OCI-LY3 (cell line): ENCODE measurements around the gene ZC3H12C.

ENCODE experiments used
- H2AFZ ChIP-seq: fragments of 200-600, 300-600 bp; shearing (Covaris generic); 2 replicates; pipeline ENCODE4 v1.6.0; 2014; ENCODE audit warnings: antibody characterized with exemption, low read depth, low read length
- H3K27ac ChIP-seq: fragments of 200-600, 300-600 bp; sonication (generic); 2 replicates; pipeline ENCODE4 v1.5.1; 2014; ENCODE audit warnings: mild to moderate bottlenecking, low read length, moderate library complexity, mixed read lengths
- H3K27me3 ChIP-seq: fragments of 200-600, 300-600 bp; sonication (generic); 2 replicates; pipeline ENCODE4 v1.6.1; 2014; ENCODE audit warnings: low read depth, low read length, mixed read lengths
- H3K36me3 ChIP-seq: fragments of 200-600, 300-600 bp; sonication (generic); replicated peaks from 2 replicates; pipeline ENCODE3; 2014; ENCODE audit warnings: low read depth, low read length, mixed read lengths
- H3K4me1 ChIP-seq: fragments of 300-600, 200-600 bp; sonication (generic); 2 replicates; pipeline ENCODE4 v1.6.1; 2014; ENCODE audit warnings: low read length, mixed read lengths
- H3K4me2 ChIP-seq: fragments of 200-600, 300-600 bp; sonication (generic); 2 replicates; pipeline ENCODE4 v1.6.1; 2014; ENCODE audit warnings: low read length, mixed read lengths
- H3K4me3 ChIP-seq: fragments of 300-600, 200-600 bp; sonication (generic); 2 replicates; pipeline ENCODE4 v1.5.1; 2014; ENCODE audit warnings: antibody characterized with exemption, mild to moderate bottlenecking, low read length, moderate library complexity
- H3K79me2 ChIP-seq: fragments of 300-600, 200-600 bp; shearing (Covaris generic); 2 replicates; pipeline ENCODE4 v1.6.1; 2014; ENCODE audit warnings: mild to moderate bottlenecking, low read length, mixed read lengths
- H3K9ac ChIP-seq: fragments of 300-600, 200-600 bp; shearing (Covaris generic); 2 replicates; pipeline ENCODE4 v1.6.0; 2014; ENCODE audit warnings: mild to moderate bottlenecking, low read length, moderate library complexity
- H3K9me3 ChIP-seq: fragments of 200-600, 300-600 bp; shearing (Covaris generic); 2 replicates; pipeline ENCODE4 v1.6.1; 2014; ENCODE audit warnings: low read length, mixed read lengths; ENCODE audit not compliant: insufficient read depth
- H4K20me1 ChIP-seq: fragments of 200-600, 300-600 bp; sonication (generic); 2 replicates; pipeline ENCODE4 v1.6.1; 2016; ENCODE audit warnings: low read length, mixed read lengths; ENCODE audit not compliant: insufficient read depth
- EZH2phosphoT487 ChIP-seq: fragments of 200-600 bp; shearing (Covaris generic); IDR thresholded peaks from 2 replicates; pipeline ENCODE4 v1.6.1; 2018; ENCODE audit warnings: antibody characterized with exemption, mixed run types, low read depth
- TF ChIP-seq, protein P1 (sequence below): fragments of 200-600, 300-600 bp; sonication (generic); IDR thresholded peaks from 2 replicates; pipeline ENCODE4 v1.5.1; 2014; ENCODE audit warnings: antibody characterized with exemption, low read length, low read depth

ZC3H12C gene

DNA sequence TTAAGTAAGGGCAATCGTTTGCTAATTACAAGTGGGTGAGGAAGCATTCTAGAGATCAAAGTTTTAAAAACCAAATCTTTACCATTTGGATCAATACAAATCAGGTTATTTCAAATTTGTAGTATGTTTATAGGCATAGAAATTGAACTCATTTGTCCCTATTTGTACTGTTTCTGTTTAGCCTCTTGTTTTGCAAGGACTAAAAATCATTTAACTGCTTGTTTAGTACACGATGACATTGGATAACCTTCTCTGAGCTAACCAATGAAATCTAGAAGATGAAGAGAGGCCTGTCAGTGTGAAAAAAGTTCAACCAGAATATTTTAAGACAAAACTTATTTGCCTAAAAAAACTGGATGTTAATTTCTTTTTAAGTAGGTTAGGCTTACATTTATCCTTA is 40.0 kb downstream of the ZC3H12C start:
- Histone ChIP-seq H2AFZ (no peak overlapping the region), H3K4me2 (no peak overlapping the region), H3K27ac (no peak overlapping the region), H3K4me3 (no peak overlapping the region), H3K9me3 (no peaks in the 10 kb centered on the region), H3K36me3 (peaks cover 9% of the 10 kb centered on the region), H3K27me3 (no peaks in the 10 kb centered on the region), H3K79me2 (no peaks in the 10 kb centered on the region), H3K9ac (no peak overlapping the region), H3K4me1 (no peaks in the 10 kb centered on the region), H4K20me1 (0 out of 2 replicates have a peak, but pooled peaks cover 4% of the 10 kb centered on the region)
- TF ChIP-seq, protein P1, sequence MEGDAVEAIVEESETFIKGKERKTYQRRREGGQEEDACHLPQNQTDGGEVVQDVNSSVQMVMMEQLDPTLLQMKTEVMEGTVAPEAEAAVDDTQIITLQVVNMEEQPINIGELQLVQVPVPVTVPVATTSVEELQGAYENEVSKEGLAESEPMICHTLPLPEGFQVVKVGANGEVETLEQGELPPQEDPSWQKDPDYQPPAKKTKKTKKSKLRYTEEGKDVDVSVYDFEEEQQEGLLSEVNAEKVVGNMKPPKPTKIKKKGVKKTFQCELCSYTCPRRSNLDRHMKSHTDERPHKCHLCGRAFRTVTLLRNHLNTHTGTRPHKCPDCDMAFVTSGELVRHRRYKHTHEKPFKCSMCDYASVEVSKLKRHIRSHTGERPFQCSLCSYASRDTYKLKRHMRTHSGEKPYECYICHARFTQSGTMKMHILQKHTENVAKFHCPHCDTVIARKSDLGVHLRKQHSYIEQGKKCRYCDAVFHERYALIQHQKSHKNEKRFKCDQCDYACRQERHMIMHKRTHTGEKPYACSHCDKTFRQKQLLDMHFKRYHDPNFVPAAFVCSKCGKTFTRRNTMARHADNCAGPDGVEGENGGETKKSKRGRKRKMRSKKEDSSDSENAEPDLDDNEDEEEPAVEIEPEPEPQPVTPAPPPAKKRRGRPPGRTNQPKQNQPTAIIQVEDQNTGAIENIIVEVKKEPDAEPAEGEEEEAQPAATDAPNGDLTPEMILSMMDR = no peak
- no peak for TF ChIP-seq EZH2phosphoT487

DNA sequence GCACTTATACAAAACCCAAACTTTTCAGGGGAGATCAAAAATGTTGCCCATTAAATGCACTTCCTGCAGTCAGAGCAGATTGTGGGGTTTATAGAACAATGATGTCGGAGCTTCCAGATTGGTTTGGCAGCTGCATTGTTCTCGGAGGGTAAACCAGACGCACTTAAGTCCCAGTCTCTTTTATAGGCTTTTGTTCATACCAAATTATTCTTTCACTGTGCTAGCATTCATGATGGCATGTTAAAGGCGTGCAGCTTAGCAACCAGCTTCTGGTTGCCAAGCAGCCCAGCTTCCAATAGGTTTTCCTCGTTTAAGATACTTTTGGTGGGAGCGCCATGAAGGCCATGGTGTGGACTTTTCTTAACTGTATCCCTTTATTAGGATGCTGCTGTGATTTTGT is 40.9 kb downstream of the ZC3H12C start:
- Histone ChIP-seq H3K36me3 (peaks cover 9% of the 10 kb centered on the region), H4K20me1 (0 out of 2 replicates have a peak, but pooled peaks cover 3% of the 10 kb centered on the region), H2AFZ (no peak overlapping the region), H3K79me2 (no peaks in the 10 kb centered on the region), H3K4me2 (no peak overlapping the region), H3K9ac (no peak overlapping the region), H3K4me3 (no peak overlapping the region), H3K27ac (no peak overlapping the region), H3K9me3 (no peaks in the 10 kb centered on the region), H3K27me3 (no peaks in the 10 kb centered on the region), H3K4me1 (no peaks in the 10 kb centered on the region)
- no peak for TF ChIP-seq EZH2phosphoT487
- TF ChIP-seq, protein P1 = no peak

DNA sequence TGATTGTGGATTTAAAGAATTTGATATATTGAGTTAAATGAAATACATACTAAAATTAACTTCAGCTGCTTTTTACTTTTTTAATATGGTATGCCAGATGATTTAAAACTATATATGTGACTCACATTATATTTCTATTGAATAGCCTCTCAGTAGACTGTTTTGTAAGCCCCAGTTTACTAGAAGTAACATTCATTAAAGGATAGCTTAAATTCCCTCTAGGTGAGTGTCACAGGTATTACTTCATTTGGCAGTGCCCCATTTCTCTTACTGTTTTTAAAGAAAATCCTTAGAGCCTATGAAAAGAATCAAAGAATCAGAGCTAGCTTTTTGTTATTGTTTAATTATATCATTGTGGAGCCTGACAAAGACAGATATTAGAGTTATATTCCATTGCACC is 48.6 kb downstream of the ZC3H12C start:
- Histone ChIP-seq H3K27me3 (no peaks in the 10 kb centered on the region), H3K27ac (no peak overlapping the region), H3K36me3 (peaks cover 15% of the 10 kb centered on the region), H3K4me2 (no peak overlapping the region), H3K9me3 (no peaks in the 10 kb centered on the region), H4K20me1 (0 out of 2 replicates have a peak, but pooled peaks cover under 1% of the 10 kb centered on the region), H3K9ac (no peak overlapping the region), H2AFZ (no peak overlapping the region), H3K4me1 (no peaks in the 10 kb centered on the region), H3K4me3 (no peak overlapping the region), H3K79me2 (no peaks in the 10 kb centered on the region; the same call in 1 of the 2 replicates)
- TF ChIP-seq, protein P1 = no peak
- no peak for TF ChIP-seq EZH2phosphoT487

DNA sequence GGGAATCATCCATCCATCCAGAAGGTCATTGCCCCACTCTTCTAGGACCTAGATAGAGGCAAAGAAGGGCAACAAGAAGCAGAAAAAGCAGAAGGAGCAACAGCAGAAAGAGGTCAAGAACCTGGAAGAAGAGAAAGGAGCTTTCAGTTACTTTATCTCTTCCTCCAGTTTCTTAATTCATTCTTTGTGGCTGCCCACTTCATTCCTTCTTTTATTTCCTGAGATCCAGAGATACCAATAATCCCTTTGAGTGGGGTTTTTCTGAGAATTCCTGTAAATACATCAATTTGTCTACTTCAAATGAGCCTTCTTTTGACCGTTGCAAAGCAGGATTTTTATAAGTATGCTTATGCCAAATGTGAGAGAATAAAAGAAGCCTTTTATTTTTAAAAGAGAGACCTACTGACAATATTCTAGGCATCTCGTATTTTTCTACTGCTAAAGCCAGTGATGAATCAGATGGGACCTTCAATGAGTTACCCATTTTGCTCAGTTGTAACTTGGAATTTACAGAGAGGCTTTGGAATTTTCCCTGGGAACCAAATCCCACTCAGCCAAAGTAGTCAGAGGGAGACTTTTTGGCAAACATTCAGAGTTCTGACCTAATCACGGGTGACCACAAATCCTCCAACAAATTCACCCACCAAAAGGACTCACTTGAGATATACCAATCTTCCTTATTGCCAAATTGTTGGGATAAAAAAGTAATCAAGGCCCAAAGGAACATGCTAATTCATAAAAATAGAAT is 54.9 kb downstream of the ZC3H12C start:
- no peaks in the 10 kb centered on the region for H3K9me3 ChIP-seq
- no peak overlapping the region for H3K27ac ChIP-seq
- no peak overlapping the region for H3K9ac ChIP-seq
- H3K4me2 ChIP-seq = no peak overlapping the region
- H3K36me3 ChIP-seq = peaks cover under 1% of the 10 kb centered on the region
- H3K4me3 ChIP-seq = no peak overlapping the region
- H3K27me3 ChIP-seq = no peaks in the 10 kb centered on the region
- TF ChIP-seq, protein P1 = no peak
- TF ChIP-seq EZH2phosphoT487 = no peak
- H2AFZ ChIP-seq = no peak overlapping the region
- 0 out of 2 replicates have a peak, but pooled peaks cover 3% of the 10 kb centered on the region for H4K20me1 ChIP-seq
- 0 out of 2 replicates have a peak, but pooled peaks cover 5% of the 10 kb centered on the region for H3K4me1 ChIP-seq
- no peaks in the 10 kb centered on the region; the same call in 1 of the 2 replicates for H3K79me2 ChIP-seq
